Transverse colon (tissue), 4 donors: Measurements from ENCODE around the gene TMEM255B.

ENCODE experiments used
- EP300 ChIP-seq: sonication (generic); formaldehyde crosslinking; IDR thresholded peaks from one replicate; pipeline ENCODE4 v1.6.1; 2017; ENCODE audit warnings: antibody characterized with exemption, low read depth
- POLR2A ChIP-seq: fragments of 450-650 bp; IDR thresholded peaks from one replicate; pipeline ENCODE4 v1.6.1; 2016; ENCODE audit warnings: antibody characterized with exemption, mild to moderate bottlenecking, moderate library complexity
- POLR2AphosphoS5 ChIP-seq, 3 donors: sonication (generic); formaldehyde crosslinking; IDR thresholded peaks; one replicate each; pipeline ENCODE4 v1.6.1; 2016; ENCODE audit warnings: antibody characterized with exemption in 3 of 3
- TF ChIP-seq, protein P1 (sequence below), 5 experiments: fragments of 200-600 bp in 3 of 5; fragments of 450-650 bp in 2 of 5; sonication (generic) in 3 of 5; IDR thresholded peaks; 1 replicate in 2 of 5; 2 replicates in 3 of 5; pipeline ENCODE4 v1.5.1; 2016 to 2017; ENCODE audit warnings: antibody characterized with exemption in 5 of 5, inconsistent platforms in 3 of 5, mild to moderate bottlenecking in 2 of 5, moderate library complexity in 1 of 5

DNA sequence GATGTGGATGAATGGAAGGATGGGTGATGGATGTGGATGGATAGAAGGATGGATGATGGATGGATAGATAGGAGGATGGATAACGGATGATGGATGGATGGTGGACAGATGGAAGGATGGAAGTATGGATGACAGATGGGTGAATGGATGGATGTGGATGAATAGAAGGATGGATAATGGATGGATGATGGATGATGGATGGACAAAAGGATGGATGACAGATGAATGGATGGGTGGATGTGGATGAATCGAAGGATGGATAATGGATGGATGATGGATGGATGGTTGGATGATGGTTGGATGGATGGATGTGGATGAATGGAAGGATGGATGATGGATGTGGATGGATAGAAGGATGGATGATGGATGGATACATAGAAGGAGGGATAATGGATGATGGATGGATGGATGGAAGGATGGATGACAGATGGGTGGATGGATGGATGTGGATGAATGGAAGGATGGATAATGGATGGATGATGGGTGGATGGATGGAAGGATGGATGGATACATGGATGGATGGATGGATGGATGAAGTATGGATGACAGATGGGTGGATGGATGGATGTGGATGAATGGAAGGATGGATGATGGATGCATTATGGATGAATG lies 39.3 kb downstream of the TMEM255B start:
- TF ChIP-seq, protein P1, sequence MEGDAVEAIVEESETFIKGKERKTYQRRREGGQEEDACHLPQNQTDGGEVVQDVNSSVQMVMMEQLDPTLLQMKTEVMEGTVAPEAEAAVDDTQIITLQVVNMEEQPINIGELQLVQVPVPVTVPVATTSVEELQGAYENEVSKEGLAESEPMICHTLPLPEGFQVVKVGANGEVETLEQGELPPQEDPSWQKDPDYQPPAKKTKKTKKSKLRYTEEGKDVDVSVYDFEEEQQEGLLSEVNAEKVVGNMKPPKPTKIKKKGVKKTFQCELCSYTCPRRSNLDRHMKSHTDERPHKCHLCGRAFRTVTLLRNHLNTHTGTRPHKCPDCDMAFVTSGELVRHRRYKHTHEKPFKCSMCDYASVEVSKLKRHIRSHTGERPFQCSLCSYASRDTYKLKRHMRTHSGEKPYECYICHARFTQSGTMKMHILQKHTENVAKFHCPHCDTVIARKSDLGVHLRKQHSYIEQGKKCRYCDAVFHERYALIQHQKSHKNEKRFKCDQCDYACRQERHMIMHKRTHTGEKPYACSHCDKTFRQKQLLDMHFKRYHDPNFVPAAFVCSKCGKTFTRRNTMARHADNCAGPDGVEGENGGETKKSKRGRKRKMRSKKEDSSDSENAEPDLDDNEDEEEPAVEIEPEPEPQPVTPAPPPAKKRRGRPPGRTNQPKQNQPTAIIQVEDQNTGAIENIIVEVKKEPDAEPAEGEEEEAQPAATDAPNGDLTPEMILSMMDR (IDR thresholded peaks at IDR 0.05) = no peak
- TF ChIP-seq EP300 (no peak), POLR2A (no peak), POLR2AphosphoS5 (IDR thresholded peaks at IDR 0.05) (no peak)
